Colonic mucosa (tissue), 4 donors: ENCODE measurements around the gene ANKRD33. TPM values are rescaled to one million over a fixed set of nuclear protein-coding genes. Genes with fewer than 3 reads are reported as not detected.

Source experiments
- DNase-seq: peaks from one replicate; pipeline ENCODE4 v3.0.0-alpha.2; 2020
- H3K27ac ChIP-seq: fragments of 200-600 bp; one replicate; pipeline ENCODE4 v1.8.0; 2021
- H3K27me3 ChIP-seq: fragments of 200-600 bp; one replicate; pipeline ENCODE4 v1.8.0; 2021
- H3K36me3 ChIP-seq: fragments of 200-600 bp; one replicate; pipeline ENCODE4 v1.8.0; 2021
- H3K4me1 ChIP-seq: fragments of 200-600 bp; one replicate; pipeline ENCODE4 v1.8.0; 2021; ENCODE audit warnings: mild to moderate bottlenecking
- H3K4me3 ChIP-seq: fragments of 200-600 bp; one replicate; pipeline ENCODE4 v1.8.0; 2021
- H3K9ac ChIP-seq, 2 donors: one replicate each; pipeline ENCODE4 v1.7.0; 2013; ENCODE audit warnings: control low read depth in 2 of 2, low read depth in 2 of 2, low read length in 2 of 2
- H3K9me3 ChIP-seq: fragments of 200-600 bp; one replicate; pipeline ENCODE4 v1.8.0; 2021
- CTCF ChIP-seq: fragments of 200-600 bp; IDR thresholded peaks from one replicate; pipeline ENCODE4 v1.8.0; 2022; ENCODE audit warnings: antibody characterized with exemption, mild to moderate bottlenecking
- intact Hi-C: fragments of 100-400 bp; cut with DNase I; formaldehyde crosslinking; loops from one replicate; pipeline ENCODE4 v1.14.1; 2022
- total RNA-seq, 2 donors: library from RNA; stranded (reverse); fragmentation: NEBNext Ultra II Directional in 1 of 2; extraction: Animal tissue kit (Norgen Biotek cat#: 25700) in 1 of 2; gene quantifications; one replicate each; pipeline ENCODE4 v1.2.1, GENCODE V29; 2021
- donor health status: healthy.
- donor health status: DM: no; HTN: no; CAD: no.
- donor health status: DM: no; HTN: no; CAD: no.

ANKRD33 gene
- total RNA-seq, 2 donors from 2014 or later, result not detected

- H3K27ac ChIP-seq, result no peak overlapping the region
- peaks cover 9% of the 10 kb centered on the region for H3K27me3 ChIP-seq
- no peak for DNase-seq
- no peaks in the 10 kb centered on the region for H3K4me1 ChIP-seq
- no peak overlapping the region for H3K4me3 ChIP-seq
- intact Hi-C loops, result loop anchor here (5.0 kb wide), 2 partner anchors 47 to 452 kb away; partner anchors contain the start of gene SLC4A8
- no peak overlapping the region for H3K9ac ChIP-seq
- no peaks in the 10 kb centered on the region for H3K36me3 ChIP-seq
- no peak for TF ChIP-seq CTCF
- no peaks in the 10 kb centered on the region for H3K9me3 ChIP-seq
Observed at GRCh38 chr12:51874000-51874399, 13.9 kb upstream of the ANKRD33 start.

GRCh38 chr12:51874486-51874885 is 13.4 kb upstream of the ANKRD33 start:
- Histone ChIP-seq H3K9me3 (no peaks in the 10 kb centered on the region), H3K9ac (no peak overlapping the region), H3K4me3 (no peak overlapping the region), H3K36me3 (no peaks in the 10 kb centered on the region), H3K4me1 (no peaks in the 10 kb centered on the region), H3K27ac (no peak overlapping the region), H3K27me3 (peaks cover 4% of the 10 kb centered on the region)
- TF ChIP-seq CTCF, result no peak
- DNase-seq, result no peak
- intact Hi-C loops, result loop anchor here (5.0 kb wide), 2 partner anchors 47 to 452 kb away; partner anchors contain the start of gene SLC4A8

GRCh38 chr12:51879102-51879501 is 8.8 kb upstream of the ANKRD33 start:
- no peaks in the 10 kb centered on the region for H3K4me1 ChIP-seq
- H3K27me3 ChIP-seq, result no peaks in the 10 kb centered on the region
- no peak for TF ChIP-seq CTCF
- no peak overlapping the region for H3K4me3 ChIP-seq
- DNase-seq, result no peak
- H3K9me3 ChIP-seq, result no peaks in the 10 kb centered on the region
- no peak overlapping the region for H3K9ac ChIP-seq
- no peaks in the 10 kb centered on the region for H3K36me3 ChIP-seq
- H3K27ac ChIP-seq, result no peak overlapping the region
- intact Hi-C loops, result no loop called here

- H3K27me3 ChIP-seq, result no peaks in the 10 kb centered on the region
- no peak for DNase-seq
- no peaks in the 10 kb centered on the region for H3K9me3 ChIP-seq
- H3K4me1 ChIP-seq, result no peaks in the 10 kb centered on the region
- no peaks in the 10 kb centered on the region for H3K36me3 ChIP-seq
- intact Hi-C loops, result no loop called here
- H3K27ac ChIP-seq, result no peak overlapping the region
- no peak overlapping the region for H3K4me3 ChIP-seq
- TF ChIP-seq CTCF, result no peak
- no peak overlapping the region for H3K9ac ChIP-seq
Observed at GRCh38 chr12:51883295-51883694, 4.6 kb upstream of the ANKRD33 start.

GRCh38 chr12:51883998-51884675 is 3.8 kb upstream of the ANKRD33 start:
- Histone ChIP-seq H3K4me1 (no peaks in the 10 kb centered on the region), H3K9me3 (no peaks in the 10 kb centered on the region), H3K27me3 (no peaks in the 10 kb centered on the region), H3K27ac (no peak overlapping the region), H3K36me3 (no peaks in the 10 kb centered on the region), H3K9ac (no peak overlapping the region), H3K4me3 (no peak overlapping the region)
- no peak for TF ChIP-seq CTCF
- intact Hi-C loops, result no loop called here
- no peak for DNase-seq
